Stimulated activated CD4-positive, alpha-beta T cell treated with anti-CD3 and anti-CD28 coated beads, Interleukin-15, amount 100 ng/mL, for 48 hours (primary cell): ENCODE data around the gene HTR3C.

Experiments
- DNase-seq, 2 donors: peaks; one replicate each; pipeline ENCODE4 v3.0.0-alpha.2; 2020; ENCODE audit warnings: low read depth in 2 of 2

Gene HTR3C

DNA sequence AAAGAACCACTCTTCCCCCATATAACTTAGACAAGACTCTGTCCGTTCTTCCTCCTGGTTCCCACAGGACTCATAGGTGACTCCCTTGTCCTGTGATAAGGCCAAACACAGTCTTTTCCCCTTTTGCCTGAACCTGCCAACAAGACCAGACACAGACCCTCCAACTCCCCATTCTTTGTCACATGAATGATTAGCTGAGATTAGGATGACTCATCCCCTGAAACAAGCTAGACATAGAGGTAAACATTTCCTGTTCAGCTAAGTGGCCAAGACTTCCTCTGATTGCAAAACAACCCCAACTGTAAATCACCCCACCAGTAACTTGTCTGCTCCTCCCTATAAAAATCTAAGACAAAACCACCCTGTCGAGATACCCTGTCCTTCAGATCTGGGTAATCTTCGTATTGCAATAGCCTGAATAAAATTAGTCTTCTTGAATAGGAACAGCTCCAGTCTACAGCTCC lies 32.6 kb downstream of the HTR3C start:
- no peak for DNase-seq

DNA sequence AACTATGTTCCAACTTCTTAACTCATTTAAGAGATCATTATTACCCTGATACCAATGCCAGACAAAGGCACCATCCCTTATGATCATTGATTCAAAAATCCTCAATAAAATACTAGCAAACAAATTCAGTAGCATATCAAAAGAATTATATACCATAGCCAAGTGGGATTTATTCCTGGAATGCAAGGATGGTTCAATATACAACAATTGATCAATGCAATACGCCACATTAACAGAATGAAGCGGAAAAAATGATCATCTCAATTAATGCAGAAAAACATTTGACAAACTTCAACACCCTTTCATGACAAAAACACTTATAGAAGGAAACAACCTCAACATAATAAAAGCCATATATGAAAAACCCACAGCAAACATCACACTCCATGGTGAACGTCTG lies 39.4 kb downstream of the HTR3C start:
- DNase-seq = no peak

DNA sequence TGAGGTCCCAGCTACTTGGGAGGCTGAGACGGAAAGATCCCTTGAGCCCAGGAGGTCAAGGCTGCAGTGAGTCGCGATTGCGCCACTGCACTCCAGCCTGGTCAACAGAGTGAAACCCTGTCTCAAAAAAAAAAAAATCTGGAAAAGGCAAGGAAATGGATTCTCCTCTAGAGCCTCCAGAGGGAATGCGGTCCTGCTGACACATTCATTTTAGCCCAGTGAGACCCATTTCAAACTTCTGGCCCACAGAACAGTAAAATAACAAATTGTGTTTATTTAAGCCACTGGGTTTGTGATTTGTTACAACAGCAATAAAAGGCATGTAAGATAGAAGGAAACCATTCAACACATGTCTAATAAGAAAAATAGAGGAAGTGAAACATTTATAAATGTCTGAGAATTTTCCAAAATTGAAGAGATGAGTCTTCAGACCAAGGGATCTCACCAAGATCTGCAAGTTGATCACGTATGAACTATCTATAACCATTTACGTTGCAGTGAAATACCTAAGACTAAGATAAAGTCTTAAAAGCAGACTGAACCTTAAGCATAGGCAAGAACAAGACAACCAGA lies 44.0 kb downstream of the HTR3C start, which contains the start of gene HTR3E:
Gene HTR3E (plus strand): TSS at position 254 of the 573 bp plus-strand sequence. CDS start 466 bp downstream, outside the sequence.
- no peak for DNase-seq

DNA sequence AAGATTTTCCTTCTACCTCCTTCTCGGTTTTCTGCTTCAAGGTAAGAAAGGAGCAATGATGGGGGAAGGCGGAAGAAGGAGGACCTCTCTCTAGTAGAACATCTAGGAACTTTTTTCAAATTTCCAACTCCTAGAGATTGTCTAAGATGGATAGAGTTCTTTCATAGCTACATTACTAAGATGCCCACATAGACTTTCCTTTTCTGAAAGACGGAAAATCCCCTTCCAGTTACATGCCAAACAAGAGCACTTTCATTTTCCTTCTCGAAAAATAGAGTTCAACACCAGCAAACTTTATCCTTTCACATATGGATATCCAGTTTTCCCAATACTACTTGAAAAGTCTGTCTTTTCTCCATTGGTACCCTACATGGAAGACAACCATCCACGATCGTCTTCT lies 44.7 kb downstream of the HTR3C start:
- no peak for DNase-seq

DNA sequence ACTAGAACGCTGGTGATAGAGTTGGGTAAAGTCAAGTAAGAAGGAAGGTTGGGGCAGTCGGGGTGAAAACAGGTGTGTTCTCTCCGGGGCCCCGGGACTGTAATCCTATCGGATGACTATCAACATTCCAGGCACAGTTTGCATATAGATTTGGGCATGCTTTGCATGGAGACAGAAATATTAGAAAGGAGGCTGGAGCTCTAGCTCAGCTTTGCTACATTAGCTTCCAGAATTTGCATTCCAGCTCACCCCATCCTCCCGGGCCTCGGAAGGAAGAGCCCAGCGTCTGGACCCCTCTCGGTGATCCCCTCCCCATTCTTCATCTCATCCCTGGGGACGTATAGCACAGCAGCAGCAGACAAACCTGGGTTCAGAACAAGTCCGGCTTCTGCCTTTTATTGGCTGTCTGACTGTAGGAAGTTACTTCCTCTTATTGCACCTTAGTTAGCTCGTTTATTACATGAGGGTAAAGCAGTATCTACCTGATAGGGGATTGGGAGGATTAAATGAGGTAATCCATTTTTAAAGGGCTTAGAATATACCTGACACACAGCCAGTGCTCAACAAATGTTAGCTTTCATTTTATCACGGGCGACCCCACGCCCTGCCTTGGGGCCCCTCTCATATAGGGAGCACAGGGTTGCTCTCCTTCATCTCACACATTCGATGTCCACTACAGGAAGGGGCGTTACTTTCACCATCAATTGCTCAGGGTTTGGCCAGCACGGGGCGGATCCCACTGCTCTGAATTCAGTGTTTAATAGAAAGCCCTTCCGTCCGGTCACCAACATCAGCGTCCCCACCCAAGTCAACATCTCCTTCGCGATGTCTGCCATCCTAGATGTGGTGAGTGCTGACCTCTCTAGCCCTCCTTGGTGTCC lies 47.2 kb downstream of the HTR3C start:
- DNase-seq = no peak
